HepG2 (cell line): ENCODE results near the gene FOXN3. TPM values are rescaled to one million over a fixed set of nuclear protein-coding genes. Genes with fewer than 3 reads are reported as not detected.

Source experiments
- ATAC-seq: fragments of 200-7000 bp; cut with Tn5 transposase; 3 replicates; pipeline ENCODE4 v1.9.1; 2020; ENCODE audit warnings: mild to moderate bottlenecking, moderate library complexity
- BruUV-seq: library from RNA; stranded (reverse); fragments of 400-500 nt; replicated peaks from 2 replicates; lab custom pipeline; 2021; lab: Mats Ljungman, UMichigan
- CTCF ChIA-PET: fragments of 300-600 bp; formaldehyde crosslinking; extraction: SDS; loops from one replicate; lab custom pipeline; 2021; ENCODE audit warnings: low total read pairs, inconsistent platforms, low intra/inter-chr PET ratio; lab: Yijun Ruan, JAX
- POLR2A ChIA-PET: fragments of 350-600 bp; sonication (Branson Sonifier 250); formaldehyde crosslinking; loops from one replicate; lab custom pipeline; 2020; ENCODE audit warnings: antibody characterized with exemption, inconsistent platforms; lab: Yijun Ruan, JAX
- DNase-seq: peaks from one replicate; pipeline ENCODE4 v3.0.0-alpha.2; 2015; ENCODE audit warnings: low spot score
- FAIRE-seq: peaks from 3 replicates; lab custom pipeline; 2011; peaks lifted over from hg19 to GRCh38; lab: Jason Lieb, UNC
- H2AFZ ChIP-seq: one replicate; pipeline ENCODE4 v1.6.1; 2011; ENCODE audit warnings: low read length, inconsistent platforms
- H3K27ac ChIP-seq: fragments of 300-600 bp; 3 replicates; pipeline ENCODE4 v1.8.0; 2011; ENCODE audit warnings: mixed run types, mild to moderate bottlenecking, mixed read lengths, low read length, inconsistent platforms; ENCODE audit not compliant: insufficient read depth; ENCODE audit errors: extremely low read length
- H3K27me3 ChIP-seq, 2 experiments: fragments of 200-600 bp in 1 of 2; 2 replicates in 1 of 2; 3 replicates in 1 of 2; pipeline versions ENCODE4 v1.6.0 to v1.8.0; 2011; ENCODE audit warnings: low read length in 2 of 2, mild to moderate bottlenecking in 2 of 2, moderate library complexity in 2 of 2, inconsistent platforms in 1 of 2; ENCODE audit not compliant: insufficient read depth in 2 of 2, control insufficient read depth in 1 of 2
- H3K36me3 ChIP-seq, 2 experiments: fragments of 200-600 bp in 1 of 2; replicated peaks in 1 of 2; 2 replicates in 1 of 2; 3 replicates in 1 of 2; pipeline versions ENCODE4 v1.5.1 to v1.8.0; 2011; ENCODE audit warnings: low read length in 2 of 2, inconsistent platforms in 1 of 2; ENCODE audit not compliant: insufficient read depth in 2 of 2, control insufficient read depth in 1 of 2
- H3K4me1 ChIP-seq: 2 replicates; pipeline ENCODE4 v1.5.1; 2012; ENCODE audit warnings: low read length, inconsistent platforms; ENCODE audit not compliant: insufficient read depth
- H3K4me2 ChIP-seq: 2 replicates; pipeline ENCODE4 v1.6.0; 2011; ENCODE audit warnings: low read depth, low read length, inconsistent platforms
- H3K4me3 ChIP-seq, 3 experiments: fragments of 200-600 bp in 1 of 3; sonication (generic), shearing (Covaris generic) in 1 of 3; replicated peaks in 1 of 3; 2 replicates each; pipeline ENCODE4 v1.5.1; 2011 to 2016; ENCODE audit warnings: low read length in 3 of 3, inconsistent platforms in 2 of 3, low read depth in 2 of 3, mild to moderate bottlenecking in 2 of 3, control low read depth in 1 of 3, mixed read lengths in 1 of 3; ENCODE audit not compliant: insufficient read depth in 1 of 3
- H3K79me2 ChIP-seq: one replicate; pipeline ENCODE4 v1.6.1; 2011; ENCODE audit warnings: low read length, inconsistent platforms; ENCODE audit not compliant: insufficient read depth
- H3K9ac ChIP-seq: 2 replicates; pipeline ENCODE4 v1.6.0; 2011; ENCODE audit warnings: mild to moderate bottlenecking, low read depth, low read length, inconsistent platforms; ENCODE audit not compliant: insufficient read depth
- H3K9me3 ChIP-seq: 2 replicates; pipeline ENCODE4 v1.5.1; 2012; ENCODE audit warnings: mild to moderate bottlenecking, low read length
- H4K20me1 ChIP-seq: 2 replicates; pipeline ENCODE4 v1.6.0; 2011; ENCODE audit warnings: inconsistent platforms, mild to moderate bottlenecking, low read length, moderate library complexity; ENCODE audit not compliant: insufficient read depth
- EEA1 ChIP-seq: sonication (generic); formaldehyde crosslinking; IDR thresholded peaks from 2 replicates; pipeline ENCODE4 v1.5.1; 2020; ENCODE audit warnings: mild to moderate bottlenecking, missing genetic modification reagents, borderline replicate concordance
- FOSL2 ChIP-seq: sonication (generic); formaldehyde crosslinking; IDR thresholded peaks from 2 replicates; pipeline ENCODE4 v1.4.0; 2020; ENCODE audit warnings: missing genetic modification reagents
- HOMEZ ChIP-seq: IDR thresholded peaks from 2 replicates; pipeline ENCODE4 v1.6.1; 2016; ENCODE audit warnings: low read depth
- RBM22 ChIP-seq: fragments of 200-400 bp; formaldehyde crosslinking; optimal IDR thresholded peaks from 2 replicates; pipeline ENCODE3; 2017; ENCODE audit warnings: mild to moderate bottlenecking, low read length, moderate library complexity
- TMF1 ChIP-seq: sonication (generic); formaldehyde crosslinking; IDR thresholded peaks from 2 replicates; pipeline ENCODE4 v1.8.1; 2022; ENCODE audit warnings: low read depth, missing genetic modification reagents
- WGBS: methylation state at CpG from one replicate; pipeline ENCODE4 v1.1.6; 2017; ENCODE audit warnings: low lambda C conversion rate; 5-methylcytosine and 5-hydroxymethylcytosine counted together
- in situ Hi-C: cut with HindIII; loops from 2 replicates; pipeline ENCODE4 v1.10.0; 2017; ENCODE audit warnings: low pct_unique_long_range_greater_than_20kb; ENCODE audit not compliant: extremely low pct_ligation_motif_present
- intact Hi-C: fragments of 100-400 bp; cut with micrococcal nuclease; formaldehyde crosslinking; loops from one replicate; pipeline ENCODE4 v1.10.0; 2022; ENCODE audit not compliant: unreplicated experiment
- polyA plus RNA-seq, 8 experiments: library from polyadenylated mRNA; depleted of rRNA in 3 of 8; stranded (reverse) in 7 of 8; unstranded in 1 of 8; fragments of >200 nt; fragmentation: Illumina TruSeq in 4 of 8; extraction: Trizol in 4 of 8; gene quantifications; 2 replicates each; pipeline versions ENCODE4 v1.2.1 to v1.2.3, GENCODE V29; 2011 to 2016; ENCODE audit warnings: low read depth in 4 of 8, missing spikeins in 1 of 8, mixed read lengths in 1 of 8; ENCODE audit not compliant: insufficient read depth in 1 of 8
- total RNA-seq, 5 experiments: library from RNA; depleted of rRNA; stranded (reverse); fragments of >200 nt; fragmentation: Illumina TruSeq; extraction: Trizol; gene quantifications; 2 replicates each; pipeline ENCODE4 v1.2.3, GENCODE V29; 2016; ENCODE audit warnings: low read depth in 1 of 5

The FOXN3 gene
- total and polyA plus RNA-seq, 2 of the 13 experiments (the other 11 are each of a cell fraction or from before 2014, with no cell fraction given): 32.4 to 70.2 TPM

GRCh38 chr14:89303456-89304435, 113.3 kb downstream of the FOXN3 start:
- Histone ChIP-seq H2AFZ (no peak overlapping the region), H3K79me2 (peaks cover 30% of the 10 kb centered on the region), H3K27me3 (no peaks in the 10 kb centered on the region), H3K36me3 (peaks cover 19 to 38% of the 10 kb centered on the region in 2 experiments; a peak in 4 of 5 replicates), H3K9ac (no peak overlapping the region), H3K9me3 (no peaks in the 10 kb centered on the region), H4K20me1 (peaks cover 7% of the 10 kb centered on the region; the same call in 1 of the 2 replicates), H3K4me1 (peaks cover 13% of the 10 kb centered on the region; the same call in 1 of the 2 replicates), H3K4me2 (no peak overlapping the region), H3K27ac (no peak overlapping the region), H3K4me3 (no peak overlapping the region)
- ATAC-seq (no peak), DNase-seq (peak; percentile 12), FAIRE-seq (no peak)
- TF ChIP-seq FOSL2 (CRISPR knock-in tag) (peak; percentile 73), EEA1 (CRISPR knock-in tag) (no peak), TMF1 (CRISPR knock-in tag) (no peak), HOMEZ (CRISPR knock-in tag) (peak; percentile 38; the same call in 1 of the 2 replicates), RBM22 (peak; percentile 10)
- BruUV-seq: no TSS peak
- ChIA-PET CTCF (no interaction called here), POLR2A (no interaction called here)
- 90% methylated on average over 14 of the region's 14 CpGs for WGBS
- intact Hi-C loops: no loop called here
- in situ Hi-C loops: no loop called here
